GM21360 (cell line): ENCODE results near the gene TTYH2.
"Not testable (repeated sequence)": the region's sequence is repeated elsewhere in the genome, so short reads cannot be mapped to it uniquely, and the experiment has no call there.

ENCODE experiments used
- ATAC-seq: cut with Tn5 transposase; IDR thresholded peaks from one replicate; pipeline ENCODE4 v1.9.1; 2021; ENCODE audit warnings: mild to moderate bottlenecking, moderate library complexity; ENCODE audit not compliant: unreplicated experiment

The TTYH2 gene

GRCh38 chr17:74253036-74253435 is 39.7 kb downstream of the TTYH2 start:
- no peak for ATAC-seq

GRCh38 chr17:74257311-74257710 is 43.9 kb downstream of the TTYH2 start:
- ATAC-seq, result no peak

- ATAC-seq, result no peak
These were observed 46.5 kb downstream of the TTYH2 start for GRCh38 chr17:74259667-74260524.

GRCh38 chr17:74260525-74260850 is 47.1 kb downstream of the TTYH2 start:
- no peak for ATAC-seq

GRCh38 chr17:74262601-74263000 is 49.2 kb downstream of the TTYH2 start:
- no peak for ATAC-seq

- not testable (repeated sequence) for ATAC-seq
These were observed 53.7 kb downstream of the TTYH2 start for GRCh38 chr17:74267054-74267453.

- ATAC-seq, result no peak
These were observed 54.2 kb downstream of the TTYH2 start for GRCh38 chr17:74267579-74267978.

GRCh38 chr17:74267987-74268499 is 54.7 kb downstream of the TTYH2 start:
- ATAC-seq, result no peak

- ATAC-seq, result no peak
These were observed 55.2 kb downstream of the TTYH2 start for GRCh38 chr17:74268558-74268957.

- no peak for ATAC-seq
These were observed 57.0 kb downstream of the TTYH2 start for GRCh38 chr17:74270333-74270732.

GRCh38 chr17:74271281-74271680 is 57.9 kb downstream of the TTYH2 start:
- ATAC-seq, result no peak

GRCh38 chr17:74271901-74272561 is 58.7 kb downstream of the TTYH2 start:
- ATAC-seq, result no peak

GRCh38 chr17:74272731-74273201 is 59.4 kb downstream of the TTYH2 start:
- ATAC-seq, result no peak

- ATAC-seq, result no peak
These were observed 60.8 kb downstream of the TTYH2 start, which contains the start of gene DNAI2 for GRCh38 chr17:74274060-74274708. Gene DNAI2 (plus strand): TSS chr17:74274234. CDS start chr17:74281818, 7,584 bp downstream.

- ATAC-seq, result no peak
These were observed 61.5 kb downstream of the TTYH2 start for GRCh38 chr17:74274709-74275340.

- ATAC-seq, result no peak
These were observed 62.7 kb downstream of the TTYH2 start for GRCh38 chr17:74276051-74276476.

- ATAC-seq, result no peak
These were observed 63.2 kb downstream of the TTYH2 start for GRCh38 chr17:74276541-74277009.

- no peak for ATAC-seq
These were observed 64.6 kb downstream of the TTYH2 start for GRCh38 chr17:74277935-74278334.

- not testable (repeated sequence) for ATAC-seq
These were observed 66.2 kb downstream of the TTYH2 start for GRCh38 chr17:74279617-74280016.

GRCh38 chr17:74280093-74280513 is 66.7 kb downstream of the TTYH2 start:
- ATAC-seq, result no peak

- ATAC-seq, result no peak
These were observed 68.4 kb downstream of the TTYH2 start for GRCh38 chr17:74281799-74282198.
